GM18868 (cell line): Measurements from ENCODE around the gene KATNA1.
A peak's percentile ranks its signal among the peaks of the same experiment; 100 is the strongest.
"Not testable (repeated sequence)": the region's sequence is repeated elsewhere in the genome, so short reads cannot be mapped to it uniquely, and the experiment has no call there.

Source experiments
- ATAC-seq: cut with Tn5 transposase; IDR thresholded peaks from one replicate; pipeline ENCODE4 v1.9.1; 2021; ENCODE audit warnings: mild to moderate bottlenecking, moderate library complexity; ENCODE audit not compliant: unreplicated experiment

The KATNA1 gene

DNA sequence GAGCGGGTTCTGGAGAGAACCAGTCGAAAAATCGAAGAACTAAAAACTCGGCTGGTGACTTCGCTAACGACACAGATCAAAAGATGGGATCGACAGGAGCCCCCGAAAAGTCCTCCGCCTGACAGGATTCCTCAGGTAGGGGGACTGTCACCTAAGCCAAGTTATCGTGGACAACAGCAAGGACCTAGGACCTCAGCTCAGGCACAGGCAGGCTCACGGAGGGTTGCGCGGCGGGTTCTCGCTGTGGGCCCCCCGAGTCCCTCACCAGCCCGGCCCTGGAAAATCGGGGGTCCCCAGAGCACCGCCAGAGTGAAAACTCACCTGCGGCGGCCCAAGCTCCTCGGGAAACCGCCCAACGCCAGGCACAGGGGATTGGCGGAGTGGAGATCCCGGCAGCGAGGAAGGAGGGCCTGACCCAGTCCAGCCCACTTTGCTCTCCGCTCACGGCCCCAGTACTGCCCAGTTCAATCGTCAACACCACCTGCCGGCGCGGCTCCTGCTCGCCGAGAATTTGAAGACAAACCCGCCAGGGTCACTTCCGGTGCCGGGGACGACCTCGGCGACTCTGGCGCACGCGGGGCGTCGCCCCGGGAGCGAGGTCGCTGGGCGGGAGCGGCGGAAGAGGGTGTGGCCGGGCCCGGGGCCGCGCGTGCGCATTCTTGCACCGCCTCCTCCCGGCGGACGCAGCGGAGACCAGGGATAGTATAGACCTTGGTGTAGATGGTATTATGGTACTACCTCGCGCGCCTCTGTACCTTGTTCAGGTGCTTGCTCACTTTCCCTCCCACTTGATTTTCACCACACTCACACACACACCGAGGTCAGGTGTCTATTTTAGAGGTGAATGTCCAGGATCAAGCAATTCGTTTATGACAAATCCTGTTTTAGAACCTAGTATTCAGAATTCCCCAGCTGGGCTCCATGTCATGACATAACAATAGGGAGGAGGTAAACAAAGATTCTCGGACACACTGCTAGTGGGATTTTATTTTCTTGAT, at the start of gene KATNA1:
KATNA1 (minus strand) TSS at position 567 of the 998 bp plus-strand sequence. CDS start 10,167 bp downstream, outside the sequence.
- peak; percentile 85 for ATAC-seq

DNA sequence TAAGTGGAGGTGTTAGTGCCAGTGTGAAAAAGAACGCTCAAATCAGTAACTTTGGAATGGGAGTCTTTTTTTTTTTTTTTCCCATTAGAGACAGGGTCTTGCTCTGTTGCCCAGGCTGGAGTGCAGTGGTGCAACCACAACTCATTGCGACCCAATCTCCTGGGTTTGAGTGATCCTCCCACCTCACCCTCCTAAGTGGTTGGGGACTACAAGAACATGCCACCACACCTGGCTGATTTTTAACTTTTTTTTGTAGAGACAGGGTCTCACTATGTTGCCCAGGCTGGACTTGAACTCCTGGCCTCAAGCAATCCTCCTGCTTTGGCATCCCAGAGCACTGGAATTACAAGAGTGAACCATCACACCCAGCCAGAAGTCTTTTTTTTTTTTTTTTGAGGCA, 49.7 kb upstream of the KATNA1 start:
- no peak for ATAC-seq

DNA sequence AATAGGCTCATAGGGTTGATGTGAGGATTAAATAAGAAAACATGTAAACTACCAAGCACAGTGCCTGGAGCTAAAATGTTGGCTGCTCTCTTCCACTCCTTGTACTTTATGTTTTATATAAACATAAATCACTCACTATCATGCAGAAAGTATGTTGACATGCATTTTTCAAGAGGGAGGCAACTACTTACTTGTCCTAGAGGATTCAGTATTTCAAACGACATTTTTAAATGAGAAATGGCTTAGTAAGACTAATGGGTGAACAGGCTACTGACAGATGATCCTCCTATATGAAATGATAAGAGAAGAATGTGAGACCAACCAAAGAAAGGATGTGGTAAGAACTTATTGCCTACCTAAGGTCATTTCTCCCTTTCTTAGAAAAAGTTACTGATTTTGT, 48.4 kb upstream of the KATNA1 start:
- no peak for ATAC-seq

DNA sequence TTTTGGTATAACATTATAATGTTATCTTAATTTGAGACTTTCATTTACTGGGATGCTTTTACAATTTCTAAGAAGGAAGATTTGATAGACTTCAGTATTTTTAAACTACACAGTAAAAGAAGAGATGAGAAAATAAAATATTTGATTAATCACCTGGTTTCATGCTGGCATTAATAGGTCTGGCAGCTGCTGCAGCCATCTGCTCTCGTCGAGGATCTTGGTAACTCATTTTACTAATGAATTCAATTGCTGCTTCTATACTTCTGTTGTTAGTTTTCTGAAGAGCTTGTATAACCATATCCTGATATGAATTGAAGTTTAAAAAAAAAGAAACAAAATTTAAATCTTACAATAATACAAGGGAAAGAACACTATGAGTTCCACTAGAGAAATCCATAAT, 46.4 kb upstream of the KATNA1 start:
- no peak for ATAC-seq

DNA sequence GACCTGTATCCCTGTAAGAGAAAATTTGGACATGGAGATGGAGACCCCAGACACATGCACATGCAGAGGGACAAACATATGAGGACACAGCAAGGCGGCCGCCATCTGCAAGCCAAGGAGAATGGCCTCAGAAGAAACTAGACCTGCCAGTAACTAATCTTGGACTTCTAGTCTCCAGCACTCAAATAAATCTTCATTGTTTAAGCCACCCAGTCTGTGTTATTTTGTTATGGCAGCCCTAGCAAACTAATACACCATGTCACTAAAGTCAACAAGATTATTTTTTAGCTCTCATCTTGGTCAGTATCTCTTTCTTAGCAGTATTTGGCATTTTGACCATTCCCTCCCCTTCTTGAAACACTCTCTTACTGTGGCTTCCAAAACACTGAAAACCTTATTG, 42.7 kb upstream of the KATNA1 start:
- ATAC-seq, result no peak

DNA sequence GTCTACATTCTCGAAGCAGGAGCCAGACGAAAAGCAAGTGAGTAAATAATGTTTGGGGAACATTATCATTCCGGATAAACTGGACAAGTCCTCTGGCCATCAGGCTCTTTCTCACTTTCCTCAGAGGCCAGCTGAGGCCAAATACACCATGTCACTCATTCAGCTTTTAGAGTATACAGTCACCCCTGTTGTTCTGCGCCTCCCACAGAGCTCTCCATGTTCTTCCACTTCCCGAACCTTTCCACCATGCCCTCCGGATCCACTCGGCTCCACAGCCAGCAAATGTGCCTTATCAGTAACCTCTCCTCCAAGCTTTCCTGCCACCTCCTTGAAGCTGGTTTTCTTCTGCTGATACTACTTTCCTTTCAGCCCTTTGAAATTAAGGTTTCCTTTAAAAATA, 37.7 kb upstream of the KATNA1 start:
- ATAC-seq, result no peak

DNA sequence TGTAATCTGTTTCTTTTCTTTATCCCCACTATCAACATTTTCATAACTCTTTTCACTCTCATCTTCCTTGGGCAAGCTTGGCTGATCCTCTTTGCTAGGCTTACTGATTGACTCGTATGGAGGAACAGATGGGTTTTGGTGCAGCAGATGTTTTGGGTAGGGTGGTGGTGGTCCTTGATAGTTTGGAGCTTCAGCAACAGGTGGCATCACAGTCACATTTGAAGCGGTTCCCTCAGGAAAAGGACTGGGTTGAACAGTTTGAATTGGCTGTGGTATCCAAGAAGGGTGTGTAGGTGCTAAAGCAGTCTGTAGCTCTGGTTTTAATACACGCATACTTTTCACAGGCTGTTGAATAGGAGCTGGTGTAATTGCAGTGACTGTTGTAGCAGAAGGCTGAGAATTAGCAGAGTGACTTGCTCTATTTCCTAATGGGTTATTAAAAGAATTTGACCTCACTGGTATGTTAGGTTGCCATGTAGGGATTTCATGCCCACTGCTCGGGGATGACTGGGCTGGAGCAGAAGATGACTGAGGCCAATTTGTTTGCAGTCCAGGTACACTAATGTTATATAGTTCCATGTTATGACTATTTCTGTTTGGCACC, 34.8 kb upstream of the KATNA1 start:
- ATAC-seq, result no peak

DNA sequence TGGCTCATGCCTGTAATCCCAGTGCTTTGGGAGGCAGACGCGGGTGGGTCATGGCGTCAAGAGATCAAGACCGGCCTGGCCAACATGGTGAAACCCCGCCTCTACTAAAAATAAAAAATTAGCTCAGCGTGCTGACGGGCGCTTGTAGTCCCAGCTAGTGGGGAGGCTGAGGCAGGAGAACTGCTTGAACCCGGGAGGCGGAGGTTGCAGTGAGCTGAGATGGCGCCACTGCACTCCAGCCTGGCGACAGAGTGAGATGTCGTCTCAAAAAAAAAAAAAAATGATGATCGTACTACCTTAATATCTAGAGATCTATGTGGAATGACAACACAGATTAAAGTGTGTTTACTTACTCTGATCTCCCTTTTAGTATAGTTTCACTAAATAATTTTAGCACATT, 33.3 kb upstream of the KATNA1 start:
- ATAC-seq, result not testable (repeated sequence)

DNA sequence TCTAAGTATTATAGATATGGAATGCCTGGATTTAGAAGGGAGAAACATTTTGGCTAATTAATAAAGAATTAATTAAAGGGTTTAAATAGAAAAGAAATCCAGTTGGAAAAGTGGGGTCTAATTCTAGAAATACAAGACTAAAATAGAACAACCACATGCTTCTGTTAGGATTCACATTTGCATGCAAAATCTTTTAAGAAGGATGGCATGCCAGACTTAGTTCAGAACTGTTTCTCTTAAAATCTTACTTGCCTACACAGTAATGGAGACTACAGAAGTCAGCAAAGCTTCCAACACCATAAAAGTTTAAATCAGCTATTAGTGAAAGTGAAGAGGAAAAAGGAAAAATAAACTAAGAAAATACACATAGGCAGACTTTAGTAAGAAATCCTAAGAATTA, 32.7 kb upstream of the KATNA1 start:
- no peak for ATAC-seq

DNA sequence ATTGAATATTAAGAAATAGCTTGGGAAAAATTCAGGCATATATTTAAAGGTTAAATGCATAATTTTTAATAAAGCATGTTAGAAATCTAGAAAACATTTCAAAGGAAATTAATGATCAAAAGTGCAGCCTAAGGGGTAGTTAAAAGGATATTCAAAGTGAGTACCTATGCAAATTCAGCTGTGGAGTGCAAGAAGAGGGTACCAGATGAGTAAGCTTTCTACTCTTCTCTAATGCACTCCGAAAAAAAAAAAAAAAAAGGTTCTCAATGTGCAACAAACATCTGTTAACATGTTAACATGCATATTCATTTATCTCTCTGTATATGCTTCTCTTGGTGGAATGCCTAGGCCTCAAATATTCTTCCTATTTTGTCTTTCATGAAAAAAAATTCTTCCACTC, 32.0 kb upstream of the KATNA1 start:
- no peak for ATAC-seq

DNA sequence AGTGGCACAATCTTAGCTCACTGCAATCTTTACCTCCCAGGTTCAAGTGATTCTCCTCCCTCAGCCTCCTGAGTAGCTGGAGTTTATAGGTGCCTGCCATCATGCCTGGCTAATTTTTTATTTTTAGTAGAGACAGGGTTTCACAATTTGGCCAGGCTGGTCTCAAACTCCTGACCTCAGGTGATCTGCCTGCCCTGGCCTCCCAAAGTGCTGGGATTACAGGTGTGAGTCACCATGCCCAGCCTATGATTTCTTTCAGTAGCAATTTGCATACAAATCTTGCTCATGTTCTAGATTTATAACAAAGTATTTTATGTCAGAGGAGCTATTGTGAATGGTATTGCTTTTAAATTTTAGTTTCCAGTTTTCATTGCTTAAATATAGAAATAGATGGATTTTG, 23.8 kb upstream of the KATNA1 start:
- ATAC-seq, result not testable (repeated sequence)

DNA sequence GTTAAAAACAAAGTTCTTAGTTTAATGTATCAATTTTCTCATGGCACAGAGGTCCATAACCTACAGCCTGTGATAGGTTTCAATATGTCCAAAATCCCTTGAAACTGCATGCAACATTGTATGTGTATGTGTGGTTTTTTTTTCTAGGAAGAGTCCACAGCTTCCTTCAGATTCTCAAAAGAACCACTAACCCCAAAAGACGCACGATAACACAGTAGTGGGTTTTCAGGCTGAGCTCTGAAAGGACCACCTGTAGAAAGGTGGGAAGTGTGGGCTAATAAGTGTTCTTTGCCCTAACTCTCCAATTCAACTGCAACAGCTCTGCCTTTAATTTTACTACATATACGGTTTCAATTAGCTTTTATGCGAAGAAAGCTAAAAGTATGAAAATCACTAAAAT, 11.5 kb upstream of the KATNA1 start:
- ATAC-seq, result no peak

DNA sequence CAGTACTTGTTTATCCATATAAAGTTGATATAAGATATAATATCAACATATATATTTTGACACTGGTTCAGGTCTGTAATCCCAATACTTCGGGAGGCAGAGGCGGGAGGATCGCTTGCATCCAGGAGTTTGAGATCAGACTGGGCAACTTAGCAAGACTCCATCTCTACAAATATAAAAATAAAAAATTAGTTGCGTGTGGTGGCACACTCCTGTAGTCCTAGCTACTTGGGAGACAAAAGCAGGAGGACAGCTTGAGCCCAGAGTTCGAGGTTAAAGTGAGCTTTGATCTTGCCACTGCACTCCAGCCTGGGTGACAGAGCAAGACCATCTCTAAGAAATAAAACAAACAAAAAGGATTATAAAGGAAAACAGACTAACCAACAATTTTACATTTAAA, 8.9 kb upstream of the KATNA1 start:
- no peak for ATAC-seq

DNA sequence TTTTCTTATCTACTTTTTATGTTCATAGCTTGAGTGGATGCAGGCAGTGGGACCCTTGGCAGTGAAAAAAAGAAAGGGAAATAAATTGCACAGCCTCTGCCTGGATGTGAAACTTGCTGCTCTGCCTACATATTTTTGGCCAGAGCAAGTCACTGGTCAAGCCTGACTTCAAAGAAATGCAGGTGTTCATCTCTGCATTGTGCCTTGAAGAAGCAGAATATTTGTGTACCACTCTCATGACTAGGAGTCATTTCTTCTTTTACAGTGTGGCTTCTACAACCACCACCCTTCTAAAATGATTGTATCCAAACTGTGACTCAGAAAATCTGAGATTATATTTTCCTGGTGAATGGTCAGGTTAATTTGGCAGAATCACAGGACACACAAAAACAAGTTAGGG, 2.5 kb upstream of the KATNA1 start:
- no peak for ATAC-seq

DNA sequence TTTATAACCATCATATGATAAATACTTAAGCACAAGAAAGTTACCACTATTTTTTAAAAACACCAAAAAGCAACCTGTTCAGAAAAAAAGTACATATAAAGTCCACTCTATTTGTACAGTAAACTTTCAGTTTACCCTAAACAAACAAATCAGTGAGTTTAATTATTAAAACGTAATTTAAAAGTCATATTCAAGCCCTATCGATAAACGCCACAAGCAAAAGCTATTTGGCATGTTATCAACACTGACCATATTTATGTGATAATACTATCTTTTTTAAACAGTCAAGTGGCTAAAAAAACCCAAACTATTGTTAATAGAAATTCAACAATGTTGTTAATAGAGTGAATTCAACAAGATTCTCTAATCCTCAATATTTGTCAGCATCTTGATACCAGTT, 1.9 kb downstream of the KATNA1 start:
- ATAC-seq, result no peak

DNA sequence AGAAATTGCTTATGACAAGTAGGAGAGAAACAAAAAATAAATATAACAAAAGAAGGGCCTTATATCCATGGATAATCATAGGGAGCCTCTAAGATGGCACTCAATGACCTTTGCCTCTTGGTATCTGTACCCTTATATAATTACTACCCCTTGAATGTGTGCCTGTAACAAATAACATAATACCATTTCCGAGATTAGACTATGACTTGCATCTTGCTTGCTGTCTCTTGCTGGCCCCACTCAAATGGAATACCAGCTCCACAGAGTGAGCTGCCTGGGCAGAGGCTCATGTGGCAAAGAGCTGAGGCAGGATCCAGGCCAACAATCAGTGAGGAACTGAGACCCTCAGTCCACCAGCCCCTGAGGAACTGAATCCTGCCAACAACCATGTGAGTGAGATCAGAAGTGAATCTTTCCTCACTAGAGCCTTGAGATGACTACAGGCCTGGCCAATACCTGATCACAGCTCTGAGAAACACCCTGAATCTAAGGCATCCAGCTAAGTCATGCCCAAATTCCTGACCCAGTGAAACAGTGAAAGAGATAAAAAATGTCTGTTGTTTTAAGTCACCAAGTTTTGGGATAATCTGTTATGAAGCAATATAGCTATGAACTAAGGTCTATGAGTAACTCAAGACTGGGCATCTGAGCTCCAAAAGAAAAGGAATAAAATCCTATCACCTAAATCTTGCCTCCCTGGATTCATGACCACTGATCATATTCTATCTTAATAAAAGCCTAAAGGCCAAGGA, 5.5 kb downstream of the KATNA1 start:
- ATAC-seq, result peak; percentile 70

DNA sequence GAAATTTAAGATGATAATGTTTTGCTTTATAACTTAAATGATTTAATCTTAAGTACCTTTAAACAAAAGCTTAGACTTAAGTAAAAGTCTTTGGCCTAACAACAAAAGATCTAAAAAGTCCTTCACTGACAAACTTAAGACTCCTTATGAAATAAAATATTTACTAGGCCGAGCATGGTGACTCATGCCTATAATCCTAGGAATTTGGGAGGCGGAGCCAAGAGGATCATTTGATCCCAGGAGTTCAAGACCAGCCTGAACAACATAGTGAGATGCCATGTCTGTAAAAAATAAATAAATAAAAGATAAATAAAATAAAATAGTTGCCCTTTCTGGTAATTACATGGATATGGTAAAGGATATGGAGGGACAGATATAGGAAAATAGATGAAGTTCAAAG, 12.4 kb downstream of the KATNA1 start:
- no peak for ATAC-seq

DNA sequence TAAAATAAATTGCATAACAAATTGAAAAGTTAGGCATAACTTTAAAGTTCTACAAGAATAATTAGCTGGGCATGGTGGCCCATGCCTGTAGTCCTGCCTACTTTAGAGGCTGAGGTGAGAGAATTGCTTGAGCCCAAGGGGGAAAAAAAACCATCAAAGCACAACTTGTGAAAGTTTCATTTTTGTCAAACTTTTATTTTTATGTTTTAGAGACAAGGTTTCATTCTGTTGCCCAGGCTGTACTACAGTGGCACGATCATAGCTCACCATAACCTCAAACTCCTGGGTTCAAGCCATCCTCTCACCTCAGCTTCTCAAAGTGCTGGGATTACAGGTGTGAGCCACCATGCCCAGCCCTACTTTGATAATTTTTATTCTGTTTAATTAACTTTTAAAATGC, 14.2 kb downstream of the KATNA1 start:
- no peak for ATAC-seq

DNA sequence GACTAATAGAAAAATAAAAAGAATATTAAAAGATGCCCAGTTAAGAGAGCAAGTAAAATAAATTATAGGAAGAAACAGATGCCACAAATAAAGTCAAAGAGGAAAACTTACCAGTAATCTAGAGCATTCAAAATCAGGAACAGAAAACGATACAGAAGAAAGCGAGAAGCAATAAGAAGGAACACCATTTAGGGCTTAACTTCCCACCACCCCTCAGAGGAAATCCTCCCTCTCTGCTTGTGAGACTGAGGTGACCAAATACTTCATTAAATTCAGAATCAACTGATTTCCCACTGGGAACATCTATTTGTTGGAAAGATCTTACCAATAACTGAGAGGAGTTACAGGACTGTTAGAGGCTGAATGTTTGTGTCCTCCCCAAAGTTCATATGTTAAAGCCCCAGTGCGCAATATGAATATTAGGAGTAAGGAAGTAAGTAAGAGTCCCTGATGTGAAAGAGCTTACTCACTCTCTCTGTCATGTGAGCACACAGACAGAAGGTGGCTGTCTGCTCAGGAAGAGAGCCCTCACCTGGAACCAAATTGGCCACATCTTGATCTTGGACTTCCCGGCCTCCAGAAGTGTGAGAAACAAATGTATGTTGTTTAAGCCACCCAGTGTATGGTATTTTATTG, 19.5 kb downstream of the KATNA1 start:
- ATAC-seq, result peak; percentile 95

DNA sequence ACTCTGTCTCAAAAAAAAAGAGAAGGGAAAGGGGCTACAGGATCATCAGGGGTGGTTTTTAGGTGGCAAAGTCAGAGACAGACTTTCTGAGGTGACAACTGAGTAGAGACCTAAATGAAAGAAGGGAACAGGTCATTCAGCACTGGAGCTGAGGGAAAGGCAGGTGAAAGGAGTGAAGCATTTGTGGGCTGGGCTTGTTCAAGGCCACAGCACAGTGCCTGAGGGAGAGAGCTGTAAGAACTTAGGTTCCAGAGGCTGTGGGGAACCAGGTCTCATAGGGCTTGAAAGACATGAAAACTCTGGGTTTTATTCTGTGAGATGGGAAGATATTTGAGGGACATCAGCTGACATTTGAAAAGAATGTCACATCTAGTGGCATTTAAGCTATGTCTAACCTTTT, 20.8 kb downstream of the KATNA1 start:
- ATAC-seq, result no peak

DNA sequence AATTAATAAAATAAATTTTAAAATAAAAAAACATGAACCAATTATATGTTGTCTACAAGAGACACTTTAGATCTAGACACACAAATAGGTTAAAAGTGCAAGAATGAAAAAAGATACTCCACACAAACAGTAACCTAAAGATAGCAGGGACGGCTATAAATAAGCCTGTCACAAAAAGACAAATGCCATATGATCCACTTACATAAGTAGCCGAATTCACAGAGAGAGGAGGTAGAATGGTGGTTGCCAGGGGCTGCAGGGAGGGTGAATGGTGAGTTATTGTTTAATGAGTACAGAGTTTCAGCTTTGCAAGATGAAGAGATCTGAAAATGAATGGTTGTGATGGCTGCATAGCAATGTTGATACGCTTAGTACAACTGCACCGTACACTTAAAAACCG, 32.7 kb downstream of the KATNA1 start:
- no peak for ATAC-seq
